Heart right ventricle (tissue), 16 donors: ENCODE results near the gene SMCO3. TPM values are rescaled to one million over a fixed set of nuclear protein-coding genes. Genes with fewer than 3 reads are reported as not detected.
A peak's percentile ranks its signal among the peaks of the same experiment; 100 is the strongest.

Experiments used
- ATAC-seq, 8 donors: fragments of 200-7000 bp; cut with Tn5 transposase; one replicate each; pipeline ENCODE4 v1.9.1; 2020; ENCODE audit warnings: mild to moderate bottlenecking in 8 of 8, moderate library complexity in 8 of 8, moderate number of reproducible peaks in 1 of 8
- DNase-seq, 2 donors: peaks; one replicate each; pipeline ENCODE4 v3.0.0-alpha.2; 2020
- H3K27ac ChIP-seq, 10 donors: fragments of 200-600 bp; sonication (generic) in 2 of 10; one replicate each; pipeline versions ENCODE4 v1.5.0 to v1.8.0; 2020 to 2022; ENCODE audit warnings: mild to moderate bottlenecking in 3 of 10
- H3K27me3 ChIP-seq, 7 donors: fragments of 200-600 bp; one replicate each; pipeline ENCODE4 v1.8.0; 2021 to 2022; ENCODE audit warnings: mild to moderate bottlenecking in 2 of 7
- H3K36me3 ChIP-seq, 9 donors: fragments of 200-600 bp; sonication (generic) in 1 of 9; one replicate each; pipeline versions ENCODE4 v1.5.0 to v1.8.0; 2020 to 2022; ENCODE audit warnings: mild to moderate bottlenecking in 2 of 9
- H3K4me1 ChIP-seq, 9 donors: fragments of 200-600 bp; sonication (generic) in 1 of 9; one replicate each; pipeline versions ENCODE4 v1.5.0 to v1.8.0; 2020 to 2022; ENCODE audit warnings: mild to moderate bottlenecking in 4 of 9
- H3K4me3 ChIP-seq, 10 donors: fragments of 200-600 bp; sonication (generic) in 2 of 10; one replicate each; pipeline versions ENCODE4 v1.5.0 to v1.8.0; 2020 to 2022; ENCODE audit warnings: mild to moderate bottlenecking in 7 of 10, moderate library complexity in 2 of 10
- H3K9me3 ChIP-seq, 11 donors: fragments of 200-600 bp in 10 of 11; sonication (generic) in 2 of 11; one replicate each; pipeline versions ENCODE4 v1.5.0 to v1.8.0; 2013 to 2022; ENCODE audit warnings: mild to moderate bottlenecking in 2 of 11, control low read depth in 1 of 11, moderate library complexity in 1 of 11
- WGBS, 2 donors: extraction: QIAGEN DNeasy Blood & Tissue Kit; methylation state at CpG; one replicate each; pipeline ENCODE4 v1.1.7; 2013; ENCODE audit warnings: inconsistent platforms in 1 of 2; 5-methylcytosine and 5-hydroxymethylcytosine counted together
- intact Hi-C, 10 donors: fragments of 100-400 bp; cut with DNase I; formaldehyde crosslinking; loops; one replicate each; pipeline versions ENCODE4 v1.11.1 to v1.14.2; 2022
- polyA plus RNA-seq, 2 donors: library from polyadenylated mRNA; stranded (reverse); fragments of 200-250 nt; gene quantifications; one replicate each; pipeline ENCODE4 v1.2.3, GENCODE V29; 2013
- total RNA-seq, 10 donors: library from RNA; stranded (reverse); fragmentation: NEBNext Ultra II Directional in 3 of 10; extraction: Animal tissue kit (Norgen Biotek cat#: 25700) in 3 of 10; gene quantifications; one replicate each; pipeline versions ENCODE4 v1.2.1 to v1.2.4, GENCODE V29; 2021 to 2023
- TF ChIP-seq, protein P1 (sequence below), 9 donors: fragments of 200-600 bp; sonication (generic) in 2 of 9; IDR thresholded peaks; one replicate each; pipeline versions ENCODE4 v1.5.0 to v1.8.0; 2021 to 2022; ENCODE audit warnings: antibody characterized with exemption in 9 of 9, mild to moderate bottlenecking in 5 of 9, moderate library complexity in 1 of 9
- donor health status: Arrhythmogenic right ventricular cardiomyopathy.
- donor health status: ischemic (EF 13 %, LVEDD 7.1; RV severe dilation, severe dysfunction).
- donor health status: healthy with polysubstance abuse.
- donor health status: DM: no; HTN: yes; CAD: no.
- donor health status: DM: no; HTN: no; CAD: no.
- donor health status: ischemic (EF 25% LVEDD 6.9; RV normal size, moderate dysfunction).
- donor health status: ischemic (EF 25% LVEDD 5.7; RV mildly dilated, moderate dysfunction).
- donor health status: healthy.
- donor health status: DM: yes; HTN: yes; CAD: no.
- donor health status: Ischemic cardiomyopathy.
- donor health status: ischemic (EF 35%, LVEDD 5.7; RV mildly dilated, moderate dysfunction).
- donor health status: nonischemic (EF 11% LVEDD 7.7; RV severe dilation, severe dysfunction).
- donor health status: DM: yes; HTN: yes; CAD: no.
- donor health status: PGD.
- donor health status: ischemic (EF 29% LVEDD 5.4; RV normal size, mild dysfunction).
- donor health status: nonischemic (EF 23%, LVEDD 6.1; RV moderate dilation, normal function).

Gene SMCO3
- total and polyA plus RNA-seq, 12 donors, result 0.10 to 1.3 (median 0.12) TPM; not detected in 5

DNA sequence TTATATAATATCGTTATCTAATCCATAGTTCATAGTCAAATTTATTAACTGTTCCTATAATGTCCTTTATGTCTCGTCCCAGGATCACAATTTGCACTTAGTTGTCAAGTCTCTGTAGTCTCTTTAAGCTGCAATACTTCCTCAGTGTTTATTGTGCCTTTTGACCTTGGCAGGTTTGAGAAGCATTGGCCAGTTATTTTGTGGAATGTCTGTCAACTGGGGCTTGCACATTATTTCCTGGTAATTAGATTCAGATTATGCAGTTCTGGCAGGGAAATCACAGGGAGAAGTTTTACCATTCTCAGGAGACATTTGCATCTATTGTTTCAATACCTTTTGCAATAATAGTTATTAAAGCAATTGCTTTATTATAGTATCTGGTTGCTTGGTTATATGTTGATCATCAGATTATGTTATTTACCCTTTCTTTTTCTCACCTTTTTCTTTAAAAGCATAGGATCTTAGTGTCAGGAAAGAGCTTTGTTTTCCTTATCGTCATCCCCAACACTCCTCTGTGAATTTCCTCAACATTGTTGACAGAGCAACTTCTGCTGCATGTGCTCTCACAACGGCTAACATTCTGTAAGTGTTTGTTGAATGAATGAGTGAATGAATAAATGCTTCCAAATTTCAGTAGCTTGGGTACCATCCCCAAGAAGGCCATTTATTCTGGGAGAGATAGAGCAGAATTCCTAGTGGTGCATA is 33.0 kb upstream of the SMCO3 start:
- intact Hi-C loops, result loop anchor here in 9 of 10 donors (2.0 to 10.0 kb wide), 13 partner anchors 38 to 428 kb away; partner anchors contain the start of genes RERG (in 4 of the 9) and MGP (in 3 of the 9)
- DNase-seq, result no peak

GRCh38 chr12:14846042-14846587 is 32.1 kb upstream of the SMCO3 start:
- Histone ChIP-seq H3K27ac (peak overlapping the region; percentile 1 to 72 (median 36)), H3K27me3 (no peaks in the 10 kb centered on the region), H3K4me3 (no peak overlapping the region), H3K9me3 (no peaks in the 10 kb centered on the region), H3K4me1 (peaks cover 7 to 68% (median 48%) of the 10 kb centered on the region in 9 donors), H3K36me3 (no peaks in the 10 kb centered on the region)
- TF ChIP-seq, protein P1, sequence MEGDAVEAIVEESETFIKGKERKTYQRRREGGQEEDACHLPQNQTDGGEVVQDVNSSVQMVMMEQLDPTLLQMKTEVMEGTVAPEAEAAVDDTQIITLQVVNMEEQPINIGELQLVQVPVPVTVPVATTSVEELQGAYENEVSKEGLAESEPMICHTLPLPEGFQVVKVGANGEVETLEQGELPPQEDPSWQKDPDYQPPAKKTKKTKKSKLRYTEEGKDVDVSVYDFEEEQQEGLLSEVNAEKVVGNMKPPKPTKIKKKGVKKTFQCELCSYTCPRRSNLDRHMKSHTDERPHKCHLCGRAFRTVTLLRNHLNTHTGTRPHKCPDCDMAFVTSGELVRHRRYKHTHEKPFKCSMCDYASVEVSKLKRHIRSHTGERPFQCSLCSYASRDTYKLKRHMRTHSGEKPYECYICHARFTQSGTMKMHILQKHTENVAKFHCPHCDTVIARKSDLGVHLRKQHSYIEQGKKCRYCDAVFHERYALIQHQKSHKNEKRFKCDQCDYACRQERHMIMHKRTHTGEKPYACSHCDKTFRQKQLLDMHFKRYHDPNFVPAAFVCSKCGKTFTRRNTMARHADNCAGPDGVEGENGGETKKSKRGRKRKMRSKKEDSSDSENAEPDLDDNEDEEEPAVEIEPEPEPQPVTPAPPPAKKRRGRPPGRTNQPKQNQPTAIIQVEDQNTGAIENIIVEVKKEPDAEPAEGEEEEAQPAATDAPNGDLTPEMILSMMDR (IDR thresholded peaks at IDR 0.05), result peak in 4 of 9 donors; percentile 16 to 30 (median 22)
- ATAC-seq (peak in 6 of 8 donors; percentile 13 to 62 (median 34)), DNase-seq (no peak)
- WGBS, 2 donors, result 26 to 36% methylated on average over 3 of the region's 3 CpGs
- intact Hi-C loops, result loop anchor here in 9 of 10 donors (2.0 to 10.0 kb wide), 13 partner anchors 39 to 429 kb away; partner anchors contain the start of genes RERG (in 4 of the 9) and MGP (in 3 of the 9)

More for the DNA sequence above, 33.0 kb upstream of the SMCO3 start:
- Histone ChIP-seq H3K36me3 (no peaks in the 10 kb centered on the region), H3K4me1 (peaks cover 7 to 59% (median 40%) of the 10 kb centered on the region in 9 donors), H3K27me3 (no peaks in the 10 kb centered on the region), H3K9me3 (no peaks in the 10 kb centered on the region), H3K27ac (peak overlapping the region in 7 of 10 donors; percentile 1 to 72 (median 28)), H3K4me3 (no peak overlapping the region)
- TF ChIP-seq, protein P1 (IDR thresholded peaks at IDR 0.05), result no peak
- ATAC-seq, result no peak
- WGBS, 2 donors, result 57 to 73% methylated on average over 4 of the region's 4 CpGs

GRCh38 chr12:14845350-14845750 is 31.4 kb upstream of the SMCO3 start:
- no peaks in the 10 kb centered on the region for H3K9me3 ChIP-seq
- no peaks in the 10 kb centered on the region for H3K36me3 ChIP-seq
- H3K4me1 ChIP-seq, result peaks cover 7 to 76% (median 50%) of the 10 kb centered on the region in 9 donors
- intact Hi-C loops, result loop anchor here in 9 of 10 donors (1.0 to 10.0 kb wide), 14 partner anchors 42 to 429 kb away; partner anchors contain the start of genes RERG (in 5 of the 9) and MGP (in 2 of the 9)
- TF ChIP-seq, protein P1 (IDR thresholded peaks at IDR 0.05), result peak; percentile 49 to 82 (median 72)
- H3K4me3 ChIP-seq, result no peak overlapping the region
- peak overlapping the region in 8 of 10 donors; percentile 1 to 72 (median 43) for H3K27ac ChIP-seq
- WGBS, 2 donors, result 8 to 18% methylated on average over 3 of the region's 3 CpGs
- peak in 1 of 2 donors; percentile 66 for DNase-seq
- ATAC-seq, result peak in 7 of 8 donors; percentile 38 to 68 (median 54)
- H3K27me3 ChIP-seq, result no peaks in the 10 kb centered on the region

DNA sequence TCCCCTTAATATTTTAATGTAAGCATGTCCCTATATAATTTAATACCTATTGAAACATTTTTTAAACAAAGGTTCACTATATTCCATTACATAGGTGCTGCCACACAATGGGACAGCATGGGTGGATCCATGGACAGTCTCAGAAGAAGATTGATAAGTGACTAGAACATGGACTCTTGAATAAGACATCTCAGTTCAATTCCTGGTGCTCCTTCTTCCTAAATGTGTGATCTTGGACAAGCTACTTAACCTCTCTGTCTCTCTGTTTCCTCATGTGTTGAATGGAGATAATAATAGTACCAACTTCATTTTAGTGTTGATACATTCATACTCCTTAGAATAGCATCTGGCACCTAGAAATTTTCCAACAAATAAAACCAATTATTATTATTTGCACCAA is 30.4 kb upstream of the SMCO3 start:
- H3K27ac ChIP-seq, result peak overlapping the region in 3 of 10 donors; percentile 11 to 82 (median 78)
- no peak overlapping the region for H3K4me3 ChIP-seq
- H3K27me3 ChIP-seq, result no peaks in the 10 kb centered on the region
- no peaks in the 10 kb centered on the region for H3K9me3 ChIP-seq
- no peaks in the 10 kb centered on the region for H3K36me3 ChIP-seq
- H3K4me1 ChIP-seq, result peaks cover 7 to 76% (median 50%) of the 10 kb centered on the region in 9 donors
- intact Hi-C loops, result loop anchor here in 7 of 10 donors (2.0 to 10.0 kb wide), 9 partner anchors 42 to 430 kb away; partner anchors contain the start of genes RERG (in 3 of the 7), C12orf60 (in 2 of the 7), WBP11 (in 2 of the 7) and MGP (in 1 of the 7)
- TF ChIP-seq, protein P1 (IDR thresholded peaks at IDR 0.05), result no peak
- ATAC-seq (no peak), DNase-seq (no peak)
